Type B pancreatic cell (in vitro differentiated cells): Measurements from ENCODE around the gene DCAF6. TPM values are rescaled to one million over a fixed set of nuclear protein-coding genes. Genes with fewer than 3 reads are reported as not detected.

ENCODE experiments used
- DNase-seq: peaks from one replicate; pipeline ENCODE4 v3.0.0; 2021; ENCODE audit warnings: mixed read lengths; ENCODE audit not compliant: unreplicated experiment; ENCODE audit errors: extremely low spot score
- H3K27ac Mint-ChIP-seq: 2 replicates; pipeline ENCODE4 v1.8.0; 2021; ENCODE audit warnings: mild to moderate bottlenecking, mixed read lengths
- H3K27me3 Mint-ChIP-seq: 2 replicates; pipeline ENCODE4 v1.8.0; 2021; ENCODE audit warnings: mixed read lengths
- H3K36me3 Mint-ChIP-seq: 2 replicates; pipeline ENCODE4 v1.8.0; 2021; ENCODE audit warnings: mixed read lengths
- H3K4me1 Mint-ChIP-seq: one replicate; pipeline ENCODE4 v1.8.0; 2021; ENCODE audit warnings: mixed read lengths; ENCODE audit not compliant: unreplicated experiment
- H3K4me3 Mint-ChIP-seq: 2 replicates; pipeline ENCODE4 v1.8.0; 2021; ENCODE audit warnings: mild to moderate bottlenecking, mixed read lengths
- H3K9me3 Mint-ChIP-seq: 2 replicates; pipeline ENCODE4 v1.8.0; 2021; ENCODE audit warnings: mixed read lengths
- CTCF ChIP-seq: fragments of 200-600 bp; sonication (generic); conservative IDR thresholded peaks from 2 replicates; pipeline ENCODE4 v1.5.0; 2021; ENCODE audit warnings: antibody characterized with exemption, mild to moderate bottlenecking
- total RNA-seq: library from RNA; stranded (reverse); gene quantifications from 2 replicates; pipeline ENCODE4 v1.2.1, GENCODE V29; 2021; ENCODE audit warnings: low replicate concordance

DCAF6 gene
- total RNA-seq, 1 donor from 2014 or later: 27.2 TPM

GRCh38 chr1:168088511-168089325, 152.2 kb downstream of the DCAF6 start:
- Mint-ChIP-seq H3K27me3 (no peaks in the 10 kb centered on the region), H3K4me1 (no peaks in the 10 kb centered on the region), H3K9me3 (no peaks in the 10 kb centered on the region), H3K36me3 (peaks cover 22% of the 10 kb centered on the region), H3K4me3 (no peak overlapping the region), H3K27ac (no peak overlapping the region)
- no peak for TF ChIP-seq CTCF
- no peak for DNase-seq

- peaks cover 26% of the 10 kb centered on the region for H3K36me3 Mint-ChIP-seq
- no peak for TF ChIP-seq CTCF
- H3K9me3 Mint-ChIP-seq: no peaks in the 10 kb centered on the region
- H3K4me1 Mint-ChIP-seq: no peaks in the 10 kb centered on the region
- H3K27ac Mint-ChIP-seq: no peak overlapping the region
- H3K4me3 Mint-ChIP-seq: no peak overlapping the region
- DNase-seq: no peak
- H3K27me3 Mint-ChIP-seq: no peaks in the 10 kb centered on the region
Measured at GRCh38 chr1:168089326-168089978, 153.0 kb downstream of the DCAF6 start.

- Mint-ChIP-seq H3K9me3 (no peaks in the 10 kb centered on the region), H3K4me3 (no peak overlapping the region), H3K27ac (no peak overlapping the region), H3K36me3 (peaks cover 24% of the 10 kb centered on the region), H3K27me3 (no peaks in the 10 kb centered on the region), H3K4me1 (no peaks in the 10 kb centered on the region)
- no peak for TF ChIP-seq CTCF
- no peak for DNase-seq
Measured at GRCh38 chr1:168089979-168090337, 153.5 kb downstream of the DCAF6 start.

- H3K4me1 Mint-ChIP-seq: no peaks in the 10 kb centered on the region
- H3K27me3 Mint-ChIP-seq: no peaks in the 10 kb centered on the region
- no peaks in the 10 kb centered on the region for H3K9me3 Mint-ChIP-seq
- TF ChIP-seq CTCF: no peak
- DNase-seq: no peak
- no peak overlapping the region for H3K4me3 Mint-ChIP-seq
- peaks cover 28% of the 10 kb centered on the region for H3K36me3 Mint-ChIP-seq
- H3K27ac Mint-ChIP-seq: no peak overlapping the region
Measured at GRCh38 chr1:168090395-168090794, 153.9 kb downstream of the DCAF6 start.

GRCh38 chr1:168091063-168091462, 154.6 kb downstream of the DCAF6 start:
- TF ChIP-seq CTCF: no peak
- Mint-ChIP-seq H3K4me1 (no peaks in the 10 kb centered on the region), H3K9me3 (no peaks in the 10 kb centered on the region), H3K27me3 (no peaks in the 10 kb centered on the region), H3K27ac (no peak overlapping the region), H3K36me3 (peaks cover 28% of the 10 kb centered on the region), H3K4me3 (no peak overlapping the region)
- DNase-seq: no peak
